WI38 (cell line): ENCODE data around the gene TACR1.
"Not testable (repeated sequence)": the region's sequence is repeated elsewhere in the genome, so short reads cannot be mapped to it uniquely, and the experiment has no call there.

ENCODE experiments used
- H3K4me3 ChIP-seq: 2 replicates; pipeline ENCODE4 v1.5.1; 2011; ENCODE audit warnings: low read depth, mild to moderate bottlenecking, control low read depth, low read length
- CTCF ChIP-seq: IDR thresholded peaks from 2 replicates; pipeline ENCODE4 v1.5.1; 2012; ENCODE audit warnings: low read depth, mild to moderate bottlenecking, control low read depth, low read length

Gene TACR1

DNA sequence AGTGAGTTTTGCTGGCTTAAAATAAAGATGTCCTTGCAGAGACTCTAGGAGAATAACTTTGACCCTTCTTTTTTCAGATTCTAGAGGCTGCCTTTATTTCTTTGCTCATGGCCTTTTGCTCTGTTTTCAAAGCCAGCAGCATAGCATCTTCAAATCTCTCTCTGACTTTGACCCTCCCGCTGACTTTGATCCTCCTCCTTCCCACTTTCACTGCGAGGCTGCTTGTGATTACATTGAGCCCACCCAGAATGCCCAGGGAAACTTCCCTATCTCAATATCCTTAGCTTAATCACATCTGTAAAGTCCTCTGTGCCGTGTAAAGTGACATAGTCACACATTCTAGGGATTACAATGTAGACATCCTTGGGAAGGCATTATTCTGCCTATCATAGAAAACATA is 23.9 kb downstream of the TACR1 start:
- TF ChIP-seq CTCF = no peak
- no peak overlapping the region for H3K4me3 ChIP-seq

GRCh38 chr2:75174981-75175380 is 24.3 kb downstream of the TACR1 start:
- no peak overlapping the region for H3K4me3 ChIP-seq
- no peak for TF ChIP-seq CTCF

DNA sequence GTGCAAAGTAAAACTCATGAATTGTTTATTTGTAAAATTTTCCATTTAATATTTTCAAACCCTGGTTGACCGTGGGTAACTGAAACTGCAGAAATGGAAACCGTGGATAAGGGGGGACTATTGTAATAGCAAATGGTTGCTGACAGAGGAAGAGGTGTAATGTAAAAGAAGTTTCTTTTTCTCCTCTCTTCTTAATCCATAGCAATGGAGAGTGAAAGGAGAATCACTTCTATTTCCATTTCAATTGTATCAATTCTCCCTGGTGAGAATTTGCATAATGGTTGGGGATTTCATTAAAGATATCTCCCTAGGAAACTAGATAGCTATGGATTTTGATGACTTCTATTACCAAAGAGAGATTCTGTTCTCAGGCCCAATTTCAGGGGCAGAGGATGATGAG is 24.8 kb downstream of the TACR1 start:
- TF ChIP-seq CTCF = no peak
- H3K4me3 ChIP-seq = no peak overlapping the region

DNA sequence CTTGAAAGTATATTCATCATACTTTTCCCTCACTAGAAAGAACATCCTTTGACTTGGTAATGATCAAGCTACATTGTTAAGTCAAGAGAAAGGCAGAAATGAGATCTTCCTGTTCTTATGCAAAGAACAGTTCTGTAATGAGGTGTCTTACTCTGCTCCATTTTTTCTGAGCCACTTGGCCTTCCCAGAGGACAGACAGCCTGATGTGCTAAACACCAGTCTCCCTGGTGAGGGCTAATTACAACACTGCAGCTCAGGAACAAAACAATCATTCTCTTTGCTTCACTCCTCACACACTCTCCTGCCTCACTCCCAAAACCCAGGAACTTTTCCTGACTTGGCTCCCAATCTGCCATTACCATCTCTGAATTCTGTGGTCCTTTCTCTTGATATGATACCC is 25.6 kb downstream of the TACR1 start:
- TF ChIP-seq CTCF = no peak
- H3K4me3 ChIP-seq = no peak overlapping the region

DNA sequence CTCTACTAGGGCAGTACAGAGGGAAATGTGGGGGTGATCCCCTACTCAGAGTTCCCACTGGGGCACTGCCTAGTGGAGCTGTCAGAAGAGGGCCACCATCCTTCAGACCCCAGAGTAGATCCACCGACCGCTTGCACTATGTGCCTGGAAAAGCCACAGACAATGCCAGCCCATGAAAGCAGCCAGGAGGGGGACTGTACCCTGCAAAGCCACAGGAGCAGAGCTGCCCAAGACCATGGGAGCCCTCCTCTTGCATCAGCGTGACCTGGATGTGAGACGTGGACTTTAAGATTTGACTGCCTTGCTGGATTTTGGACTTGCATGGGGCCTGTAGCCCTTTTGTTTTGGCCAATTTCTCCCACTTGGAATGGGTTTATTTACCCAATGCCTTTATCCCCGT is 27.9 kb downstream of the TACR1 start:
- H3K4me3 ChIP-seq = not testable (repeated sequence)

GRCh38 chr2:75170889-75171288 is 28.4 kb downstream of the TACR1 start:
- no peak overlapping the region for H3K4me3 ChIP-seq
- TF ChIP-seq CTCF = no peak

DNA sequence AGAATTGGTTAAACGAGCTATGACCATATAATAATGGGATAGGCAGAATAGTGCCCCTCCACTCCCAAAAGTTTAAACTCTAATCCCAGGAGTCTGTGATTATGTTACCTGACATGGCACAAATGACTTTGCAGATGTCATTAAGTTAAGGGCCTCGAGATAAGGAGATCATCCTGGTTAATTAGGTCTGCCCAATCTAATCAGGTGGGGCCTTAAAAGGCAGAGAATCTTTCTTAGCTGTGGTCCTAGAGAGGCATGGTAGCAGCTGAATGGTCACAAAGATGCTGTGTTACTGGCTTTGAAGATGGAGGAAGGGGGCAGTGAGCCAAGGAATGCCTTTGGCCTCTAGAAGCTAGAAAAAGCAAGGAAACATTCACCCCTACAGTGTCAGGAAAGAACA is 31.1 kb downstream of the TACR1 start:
- H3K4me3 ChIP-seq = no peak overlapping the region
- TF ChIP-seq CTCF = no peak

DNA sequence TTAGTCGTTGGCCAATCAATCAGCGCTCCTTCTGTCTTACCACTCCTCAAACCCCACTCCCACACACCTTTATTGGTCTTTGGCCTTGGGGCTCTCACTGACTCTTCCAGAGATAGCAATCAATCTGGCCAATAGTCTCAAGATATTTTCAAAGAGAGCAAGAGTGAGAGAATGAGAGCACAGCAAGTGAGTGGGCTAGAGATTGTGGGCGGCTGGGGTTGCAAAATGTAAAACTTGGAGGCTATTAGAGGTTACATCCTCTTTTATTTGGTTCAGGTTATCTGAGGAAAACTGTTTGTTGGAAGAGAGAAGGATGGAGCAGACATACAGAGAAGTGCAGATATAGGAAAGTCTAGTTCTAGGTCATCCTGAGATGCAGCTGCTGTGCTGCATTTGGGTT is 32.8 kb downstream of the TACR1 start:
- no peak for TF ChIP-seq CTCF
- no peak overlapping the region for H3K4me3 ChIP-seq
